ENCODE results near the gene NDUFB2. TPM values are rescaled to one million over a fixed set of nuclear protein-coding genes. Genes with fewer than 3 reads are reported as not detected.
"Not testable (repeated sequence)": the region's sequence is repeated elsewhere in the genome, so short reads cannot be mapped to it uniquely, and the experiment has no call there.

NDUFB2 gene
- total and polyA plus RNA-seq, 2 donors (not counting 1 experiment from before 2014, with no cell fraction given) = 67.9 to 171 TPM

DNA sequence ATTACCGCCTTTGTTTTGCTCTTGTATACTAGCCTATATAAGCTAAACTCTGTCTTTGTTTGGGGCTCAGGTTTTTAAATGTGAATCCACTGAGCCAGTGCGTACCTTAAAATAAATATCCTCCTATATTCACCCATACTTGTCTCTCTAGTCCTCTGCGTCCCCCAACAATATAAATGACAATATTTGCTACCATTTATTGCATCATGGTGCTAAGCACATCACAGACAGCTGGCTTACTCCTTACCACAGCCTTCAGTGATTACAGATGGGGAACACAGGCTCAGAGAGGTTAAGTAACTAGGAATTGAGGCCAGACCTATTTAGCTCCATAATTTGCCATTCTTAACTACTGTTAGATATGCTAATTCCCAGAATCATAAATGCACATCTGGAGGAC is 27.2 kb upstream of the NDUFB2 start:
- H3K4me1 Mint-ChIP-seq = peaks cover 17% of the 10 kb centered on the region
- no peak overlapping the region for H3K27ac ChIP-seq (ENCODE audit: low read length in 2 of 2)

GRCh38 chr7:140669862-140670261 is 26.6 kb upstream of the NDUFB2 start:
- H4K20me1 ChIP-seq (ENCODE audit: control insufficient read depth, insufficient read depth, low read length, poor library complexity, severe bottlenecking); POLR2A ChIA-PET; H3K9me3 ChIP-seq (ENCODE audit: control extremely low read depth in 1 of 3, control insufficient read depth in 2 of 3, insufficient read depth in 1 of 3, low read length in 2 of 3); H3K9ac ChIP-seq (ENCODE audit: low read length); H3K36me3 ChIP-seq (replicated peaks in 1 of 2; ENCODE audit: control extremely low read depth in 1 of 2, control insufficient read depth in 1 of 2, extremely low read depth in 1 of 2, insufficient read depth in 2 of 2, low read length in 1 of 2); H3K27me3 ChIP-seq (replicated peaks in 1 of 4; ENCODE audit: control extremely low read depth in 1 of 4, control insufficient read depth in 3 of 4, insufficient read depth in 4 of 4, low read length in 3 of 4); ATAC-seq (ENCODE audit: low read depth); H3K4me2 ChIP-seq (replicated peaks; ENCODE audit: low read depth, low read length, poor library complexity, severe bottlenecking); CTCF ChIA-PET; H3K79me2 ChIP-seq (ENCODE audit: control insufficient read depth, insufficient read depth, low read length); H2AFZ ChIP-seq (ENCODE audit: insufficient read depth, low read depth, low read length, poor library complexity, severe bottlenecking); H3K27me3 Mint-ChIP-seq; DNase-seq; H3K27ac ChIP-seq (ENCODE audit: low read length in 2 of 2); H3K4me3 Mint-ChIP-seq; H3K4me3 ChIP-seq (ENCODE audit: control extremely low read depth in 1 of 5, extremely low read depth in 1 of 5, insufficient read depth in 1 of 5, low read depth in 2 of 5, low read length in 4 of 5); H3K27ac Mint-ChIP-seq; H3K9me3 Mint-ChIP-seq (ENCODE audit: insufficient read depth): not testable (repeated sequence)
- intact Hi-C loops (cut with micrococcal nuclease) = loop anchor here (5.0 to 10.0 kb wide), 3 partner anchors 37 to 1325 kb away; partner anchors contain the start of genes FMC1 and SLC37A3
- WGBS (ENCODE audit: insufficient coverage) = 100% methylated on average over 4 of the region's 10 CpGs
- H3K4me1 Mint-ChIP-seq = peaks cover 22% of the 10 kb centered on the region
- H3K4me1 ChIP-seq (ENCODE audit: control insufficient read depth in 2 of 2, insufficient read depth in 2 of 2, low read length in 2 of 2) = peaks cover 19 to 22% of the 10 kb centered on the region in 2 donors

More for the DNA sequence above, 27.2 kb upstream of the NDUFB2 start:
- no peak overlapping the region for H3K9ac ChIP-seq (ENCODE audit: low read length)
- intact Hi-C loops (cut with micrococcal nuclease) = no loop called here
- ChIA-PET POLR2A (no interaction called here), CTCF (interaction anchor here (1.3 kb wide), 1 partner anchor 10 kb away, joined by 3 read pairs; no protein-coding TSS in a partner anchor)
- H3K36me3 ChIP-seq (replicated peaks in 1 of 2; ENCODE audit: control extremely low read depth in 1 of 2, control insufficient read depth in 1 of 2, extremely low read depth in 1 of 2, insufficient read depth in 2 of 2, low read length in 1 of 2) = no peaks in the 10 kb centered on the region
- no peaks in the 10 kb centered on the region for H3K27me3 Mint-ChIP-seq
- H3K4me1 ChIP-seq (ENCODE audit: control insufficient read depth in 2 of 2, insufficient read depth in 2 of 2, low read length in 2 of 2) = peaks cover 13 to 17% of the 10 kb centered on the region in 2 donors
- H3K27me3 ChIP-seq (replicated peaks in 1 of 4; ENCODE audit: control extremely low read depth in 1 of 4, control insufficient read depth in 3 of 4, insufficient read depth in 4 of 4, low read length in 3 of 4) = no peaks in the 10 kb centered on the region
- no peak overlapping the region for H3K4me2 ChIP-seq (replicated peaks; ENCODE audit: low read depth, low read length, poor library complexity, severe bottlenecking)
- H3K79me2 ChIP-seq (ENCODE audit: control insufficient read depth, insufficient read depth, low read length) = no peaks in the 10 kb centered on the region
- TF ChIP-seq, protein P1, sequence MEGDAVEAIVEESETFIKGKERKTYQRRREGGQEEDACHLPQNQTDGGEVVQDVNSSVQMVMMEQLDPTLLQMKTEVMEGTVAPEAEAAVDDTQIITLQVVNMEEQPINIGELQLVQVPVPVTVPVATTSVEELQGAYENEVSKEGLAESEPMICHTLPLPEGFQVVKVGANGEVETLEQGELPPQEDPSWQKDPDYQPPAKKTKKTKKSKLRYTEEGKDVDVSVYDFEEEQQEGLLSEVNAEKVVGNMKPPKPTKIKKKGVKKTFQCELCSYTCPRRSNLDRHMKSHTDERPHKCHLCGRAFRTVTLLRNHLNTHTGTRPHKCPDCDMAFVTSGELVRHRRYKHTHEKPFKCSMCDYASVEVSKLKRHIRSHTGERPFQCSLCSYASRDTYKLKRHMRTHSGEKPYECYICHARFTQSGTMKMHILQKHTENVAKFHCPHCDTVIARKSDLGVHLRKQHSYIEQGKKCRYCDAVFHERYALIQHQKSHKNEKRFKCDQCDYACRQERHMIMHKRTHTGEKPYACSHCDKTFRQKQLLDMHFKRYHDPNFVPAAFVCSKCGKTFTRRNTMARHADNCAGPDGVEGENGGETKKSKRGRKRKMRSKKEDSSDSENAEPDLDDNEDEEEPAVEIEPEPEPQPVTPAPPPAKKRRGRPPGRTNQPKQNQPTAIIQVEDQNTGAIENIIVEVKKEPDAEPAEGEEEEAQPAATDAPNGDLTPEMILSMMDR (IDR thresholded peaks at IDR 0.05) = no peak
- TF ChIP-seq EZH2 (IDR thresholded peaks at IDR 0.05; ENCODE audit: borderline replicate concordance, insufficient read depth, low read depth, low read length, poor library complexity, severe bottlenecking) = no peak
- WGBS (ENCODE audit: insufficient coverage) = 100% methylated on average over 2 of the region's 3 CpGs
- peaks cover 0 to 7% (median 0%) of the 10 kb centered on the region in 3 donors for H3K9me3 ChIP-seq (ENCODE audit: control extremely low read depth in 1 of 3, control insufficient read depth in 2 of 3, insufficient read depth in 1 of 3, low read length in 2 of 3)
- no peaks in the 10 kb centered on the region for H3K9me3 Mint-ChIP-seq (ENCODE audit: insufficient read depth)
- no peak overlapping the region for H3K4me3 Mint-ChIP-seq
- H3K4me3 ChIP-seq (ENCODE audit: control extremely low read depth in 1 of 5, extremely low read depth in 1 of 5, insufficient read depth in 1 of 5, low read depth in 2 of 5, low read length in 4 of 5) = no peak overlapping the region
- ATAC-seq (ENCODE audit: low read depth) (no peak), DNase-seq (no peak)
- H2AFZ ChIP-seq (ENCODE audit: insufficient read depth, low read depth, low read length, poor library complexity, severe bottlenecking) = no peak overlapping the region
- no peaks in the 10 kb centered on the region for H4K20me1 ChIP-seq (ENCODE audit: control insufficient read depth, insufficient read depth, low read length, poor library complexity, severe bottlenecking)
- H3K27ac Mint-ChIP-seq = no peak overlapping the region
